Activated CD4-positive, alpha-beta T cell treated with anti-CD3 and anti-CD28 coated beads, Interleukin-2, amount 50 U/mL, for 1 hour (primary cell): ENCODE results near the gene REXO1.
"Not testable (repeated sequence)": the region's sequence is repeated elsewhere in the genome, so short reads cannot be mapped to it uniquely, and the experiment has no call there.

Source experiments
- DNase-seq: peaks from one replicate; pipeline ENCODE4 v3.0.0-alpha.2; 2020

REXO1 gene, protein sequence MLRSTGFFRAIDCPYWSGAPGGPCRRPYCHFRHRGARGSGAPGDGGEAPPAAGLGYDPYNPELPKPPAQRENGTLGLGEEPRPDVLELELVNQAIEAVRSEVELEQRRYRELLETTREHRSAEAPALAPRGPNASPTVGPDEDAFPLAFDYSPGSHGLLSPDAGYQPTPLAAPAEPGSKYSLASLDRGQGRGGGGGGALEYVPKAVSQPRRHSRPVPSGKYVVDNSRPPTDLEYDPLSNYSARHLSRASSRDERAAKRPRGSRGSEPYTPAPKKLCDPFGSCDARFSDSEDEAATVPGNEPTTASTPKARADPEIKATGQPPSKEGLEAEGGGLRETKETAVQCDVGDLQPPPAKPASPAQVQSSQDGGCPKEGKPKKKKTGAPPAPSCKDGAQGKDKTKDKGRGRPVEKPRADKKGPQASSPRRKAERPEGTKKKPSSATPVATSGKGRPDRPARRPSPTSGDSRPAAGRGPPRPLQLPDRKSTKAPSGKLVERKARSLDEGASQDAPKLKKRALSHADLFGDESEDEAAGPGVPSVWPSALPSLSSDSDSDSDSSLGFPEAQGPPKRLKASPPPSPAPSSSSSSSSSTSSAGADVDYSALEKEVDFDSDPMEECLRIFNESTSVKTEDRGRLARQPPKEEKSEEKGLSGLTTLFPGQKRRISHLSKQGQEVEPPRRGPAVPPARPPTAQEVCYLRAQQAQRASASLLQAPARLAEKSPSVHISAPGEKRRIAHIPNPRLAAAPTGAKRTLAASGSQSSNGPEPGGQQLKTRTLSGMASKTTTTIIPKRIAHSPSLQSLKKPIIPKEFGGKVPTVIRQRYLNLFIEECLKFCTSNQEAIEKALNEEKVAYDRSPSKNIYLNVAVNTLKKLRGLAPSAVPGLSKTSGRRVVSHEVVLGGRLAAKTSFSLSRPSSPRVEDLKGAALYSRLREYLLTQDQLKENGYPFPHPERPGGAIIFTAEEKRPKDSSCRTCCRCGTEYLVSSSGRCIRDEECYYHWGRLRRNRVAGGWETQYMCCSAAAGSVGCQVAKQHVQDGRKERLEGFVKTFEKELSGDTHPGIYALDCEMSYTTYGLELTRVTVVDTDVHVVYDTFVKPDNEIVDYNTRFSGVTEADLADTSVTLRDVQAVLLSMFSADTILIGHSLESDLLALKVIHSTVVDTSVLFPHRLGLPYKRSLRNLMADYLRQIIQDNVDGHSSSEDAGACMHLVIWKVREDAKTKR

DNA sequence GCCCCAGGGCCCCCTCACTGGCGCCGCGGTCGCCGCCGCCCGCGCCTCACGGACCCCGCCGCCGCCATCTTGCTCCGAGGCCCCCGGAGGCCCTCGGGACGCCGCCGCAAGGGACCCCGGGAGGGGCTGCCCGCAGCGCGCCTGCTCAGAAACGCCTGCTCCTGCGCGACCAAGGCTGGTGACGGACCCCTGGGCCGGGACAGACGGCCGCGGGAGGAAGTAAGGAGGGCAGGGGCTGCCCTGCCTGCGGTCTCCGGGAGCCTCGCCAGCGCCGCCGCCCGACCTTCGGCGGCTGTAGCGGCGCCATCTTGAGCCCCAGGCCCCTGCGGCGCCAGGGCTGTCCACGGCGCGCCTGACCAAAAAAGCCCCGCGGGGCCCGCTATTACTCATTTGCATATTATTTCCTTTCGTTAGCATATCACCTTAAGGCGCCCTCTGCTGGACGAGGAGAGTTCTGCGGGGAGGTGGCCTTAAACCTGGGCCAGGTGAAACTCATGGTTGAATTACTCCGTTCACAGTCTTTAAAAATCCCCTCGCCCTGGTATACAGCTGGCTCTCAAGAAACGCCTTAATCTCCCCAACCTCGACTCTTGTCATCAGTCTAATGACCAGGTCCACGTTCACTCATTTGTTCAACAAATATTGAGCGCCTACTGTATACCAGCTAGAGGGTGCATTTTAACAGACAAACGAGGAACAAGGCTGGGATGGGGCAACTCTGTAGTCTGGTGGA lies at the start of gene REXO1:
REXO1 (minus strand) TSS at position 85 of the 733 bp plus-strand sequence. CDS start 125 bp downstream, outside the sequence.
- peak; percentile 99 for DNase-seq

DNA sequence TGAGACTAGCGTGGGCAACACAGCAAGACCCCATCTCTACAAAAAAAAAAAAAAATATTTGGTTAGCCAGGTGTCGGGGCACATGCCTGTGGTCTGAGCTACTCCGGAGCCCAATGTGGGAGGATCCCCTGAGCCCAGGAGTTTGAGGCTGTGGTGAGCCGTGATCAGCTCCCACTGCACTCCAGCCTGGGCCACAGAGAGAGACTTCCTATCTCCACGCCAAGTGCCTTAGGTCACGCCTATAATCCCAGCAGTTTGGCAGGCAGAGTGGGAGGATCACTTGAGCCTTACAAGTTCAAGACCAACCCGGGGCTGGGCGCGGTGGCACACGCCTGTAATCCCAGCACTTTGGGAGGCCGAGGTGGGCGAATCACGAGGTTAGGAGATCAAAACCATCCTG lies 48.2 kb upstream of the REXO1 start:
- DNase-seq, result no peak

DNA sequence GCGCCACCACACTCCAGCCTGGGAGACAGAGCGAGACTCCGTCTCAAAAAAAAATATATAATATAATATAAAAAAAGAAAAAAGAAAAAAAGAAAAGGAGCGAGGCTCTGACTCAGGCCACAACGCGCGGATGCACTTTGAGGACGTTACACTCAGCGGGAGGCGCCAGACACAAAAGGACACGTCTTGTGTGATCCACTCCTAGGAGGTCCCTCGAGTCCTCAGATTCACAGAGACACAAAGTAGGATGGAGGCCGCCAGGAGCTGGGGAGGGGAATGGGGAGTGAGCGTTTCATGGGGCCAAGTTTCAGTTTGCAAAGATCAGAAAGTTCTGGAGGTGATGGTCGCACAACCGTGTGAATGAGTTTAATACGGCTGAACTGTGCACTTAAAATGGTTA lies 45.5 kb upstream of the REXO1 start:
- no peak for DNase-seq

DNA sequence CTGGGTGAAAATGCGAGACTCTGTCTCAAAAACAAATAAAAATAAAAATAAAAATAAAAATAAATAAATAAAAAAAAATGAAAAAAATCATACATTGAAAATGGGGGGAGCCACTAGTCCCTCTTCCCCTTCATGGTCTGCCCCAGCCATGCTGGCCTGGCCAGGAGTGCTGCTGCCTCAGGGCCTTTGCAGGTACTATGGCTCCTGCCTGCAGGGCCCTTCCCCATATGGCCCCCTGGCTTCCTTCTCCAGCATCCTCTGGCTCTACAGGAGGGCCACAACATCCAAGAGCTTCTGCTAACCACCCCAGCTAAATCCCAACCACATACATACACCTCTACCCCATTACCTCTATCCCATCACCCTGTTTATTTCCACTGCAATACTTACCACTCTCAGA lies 41.6 kb upstream of the REXO1 start:
- no peak for DNase-seq

DNA sequence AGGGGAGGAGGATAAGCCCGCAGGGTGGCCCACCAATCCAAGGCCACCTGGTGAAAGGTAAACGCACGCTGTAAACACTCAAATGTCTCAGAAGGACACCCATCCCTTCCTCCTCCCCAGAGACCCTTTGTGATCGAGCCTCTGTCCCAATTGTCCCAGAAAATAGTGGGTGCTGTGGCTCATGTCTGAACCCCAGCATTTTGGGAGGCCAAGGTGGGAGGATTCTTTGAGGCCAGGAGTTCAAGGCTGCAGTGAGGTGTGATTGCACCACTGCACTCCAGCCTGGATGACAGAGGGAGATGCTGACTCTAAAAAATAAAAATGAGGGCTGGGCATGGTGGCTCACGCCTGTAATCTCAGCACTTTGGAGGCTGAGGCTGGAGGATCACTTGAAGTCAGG lies 40.1 kb upstream of the REXO1 start:
- no peak for DNase-seq

DNA sequence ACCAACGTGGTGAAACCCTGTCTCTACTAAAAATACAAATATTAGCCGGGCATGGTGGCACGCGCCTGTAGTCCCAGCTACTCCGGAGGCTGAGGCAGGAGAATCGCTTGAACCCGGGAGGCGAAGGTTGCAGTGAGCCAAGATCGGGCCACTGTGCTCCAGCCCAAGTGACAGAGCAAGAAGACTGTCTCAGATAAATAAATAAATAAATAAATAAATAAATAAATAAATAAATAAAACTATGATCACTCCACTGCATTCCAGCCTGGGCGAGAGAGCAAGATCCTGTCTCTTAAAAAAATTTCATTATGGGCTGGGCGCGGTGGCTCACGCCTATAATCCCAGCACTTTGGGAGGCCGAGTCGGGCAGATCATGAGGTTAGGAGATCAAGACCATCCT lies 38.1 kb upstream of the REXO1 start:
- DNase-seq, result not testable (repeated sequence)

DNA sequence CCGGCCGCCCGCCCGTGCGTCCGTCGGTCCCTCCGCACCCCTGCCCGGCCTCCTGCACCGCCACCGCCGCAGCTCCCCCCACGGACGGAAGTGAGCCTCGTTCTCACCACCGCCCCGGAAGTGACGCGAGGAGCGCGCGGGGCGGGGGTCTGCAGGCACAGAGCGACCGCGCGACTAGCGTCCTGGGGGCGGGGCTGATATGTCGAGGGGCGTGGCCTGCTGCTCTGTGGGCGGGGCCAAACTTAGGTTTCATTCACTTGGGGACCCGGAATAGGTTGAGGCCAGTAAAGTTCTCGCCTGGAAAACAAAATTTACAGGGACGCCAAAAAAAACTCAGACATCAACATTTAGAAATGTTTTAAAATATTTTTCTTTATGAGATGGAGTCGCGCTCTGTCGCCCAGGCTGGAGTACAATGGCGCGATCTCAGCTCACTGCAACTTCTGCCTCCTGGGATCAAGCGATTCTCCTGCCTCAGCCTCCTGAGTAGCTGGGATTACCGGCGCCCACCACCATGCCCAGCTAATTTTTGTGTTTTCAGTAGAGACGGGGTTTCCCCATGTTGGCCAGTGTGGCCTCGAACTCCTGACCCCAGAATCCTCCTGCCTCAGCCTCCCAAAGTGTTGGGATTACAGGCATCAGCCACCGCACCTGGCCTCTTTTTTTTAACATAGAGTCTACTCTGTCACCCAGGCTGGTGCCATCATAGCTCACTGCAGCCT lies 37.3 kb upstream of the REXO1 start, which contains the start of gene ABHD17A:
ABHD17A (minus strand) TSS at position 99 of the 722 bp plus-strand sequence. CDS start 3,930 bp downstream, outside the sequence.
- DNase-seq, result peak; percentile 96

DNA sequence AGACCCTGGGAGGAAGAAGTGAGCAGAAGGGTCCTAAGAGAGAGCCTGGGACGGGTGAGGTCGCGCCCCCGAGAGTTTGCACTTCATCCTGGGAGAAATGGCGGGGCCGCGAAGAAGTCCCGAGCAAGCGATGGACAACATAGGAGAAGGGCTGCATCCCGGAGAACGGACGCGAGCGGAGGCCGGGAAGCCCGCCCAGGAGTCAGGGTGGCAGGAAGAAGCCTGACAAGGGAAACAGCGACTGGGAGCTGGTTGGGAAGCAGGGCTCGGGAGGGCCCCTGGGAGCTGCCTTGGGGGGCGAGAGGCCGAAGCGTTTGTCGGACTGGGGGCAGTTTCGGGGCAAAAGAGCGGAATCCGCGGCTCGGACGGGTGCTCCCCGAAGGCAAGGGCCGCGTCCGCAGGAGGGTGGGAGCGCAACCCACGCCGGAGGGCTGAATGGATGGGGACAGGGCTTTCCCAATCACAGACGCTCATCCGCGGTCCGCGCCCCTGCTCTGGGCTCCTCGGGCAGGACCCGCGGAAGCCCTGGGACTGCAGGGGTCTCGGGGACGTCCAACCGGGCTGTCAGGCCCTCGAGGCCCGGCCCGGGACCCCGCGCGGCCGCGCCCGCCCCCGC lies 36.5 kb upstream of the REXO1 start:
- no peak for DNase-seq

DNA sequence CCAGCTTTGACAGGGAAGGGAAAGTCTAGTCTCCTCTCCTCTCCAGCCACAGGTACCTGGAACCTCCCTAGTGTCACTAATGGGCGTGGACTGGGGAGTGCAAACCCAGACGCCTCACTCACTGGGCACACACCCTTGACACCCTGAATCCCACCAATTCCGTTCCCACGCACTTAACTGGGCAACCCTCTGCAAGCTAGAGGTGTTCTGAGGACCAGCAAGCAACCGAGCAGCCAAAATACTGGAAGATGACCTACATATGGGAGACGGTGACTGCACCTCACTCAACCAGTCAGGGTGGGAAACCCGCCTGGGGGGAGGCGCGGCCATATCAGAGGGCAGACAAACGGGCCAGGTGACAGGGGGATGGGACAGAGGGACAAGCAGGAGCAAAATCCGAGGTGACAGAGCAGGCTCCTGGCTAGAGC lies 36.0 kb upstream of the REXO1 start:
- DNase-seq, result peak; percentile 46

DNA sequence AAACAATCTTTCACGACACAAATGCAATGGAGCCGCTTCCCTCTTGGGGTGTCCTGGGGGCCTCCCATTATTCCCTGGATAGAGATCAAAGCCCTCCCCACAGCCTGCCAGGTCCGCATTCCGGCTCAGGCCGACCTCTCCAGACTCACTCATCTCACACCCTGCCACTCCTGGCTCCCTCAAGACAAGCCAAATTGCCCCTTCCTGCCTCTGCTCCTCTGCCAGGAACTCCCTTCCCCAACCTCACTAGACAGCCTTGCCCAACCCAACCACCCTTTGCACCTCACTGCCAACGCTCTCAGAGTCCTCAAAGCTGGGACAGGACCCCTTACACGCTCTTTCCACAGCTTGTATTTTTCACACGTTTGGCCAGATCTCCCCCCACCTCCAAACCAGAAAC lies 35.5 kb upstream of the REXO1 start:
- no peak for DNase-seq

DNA sequence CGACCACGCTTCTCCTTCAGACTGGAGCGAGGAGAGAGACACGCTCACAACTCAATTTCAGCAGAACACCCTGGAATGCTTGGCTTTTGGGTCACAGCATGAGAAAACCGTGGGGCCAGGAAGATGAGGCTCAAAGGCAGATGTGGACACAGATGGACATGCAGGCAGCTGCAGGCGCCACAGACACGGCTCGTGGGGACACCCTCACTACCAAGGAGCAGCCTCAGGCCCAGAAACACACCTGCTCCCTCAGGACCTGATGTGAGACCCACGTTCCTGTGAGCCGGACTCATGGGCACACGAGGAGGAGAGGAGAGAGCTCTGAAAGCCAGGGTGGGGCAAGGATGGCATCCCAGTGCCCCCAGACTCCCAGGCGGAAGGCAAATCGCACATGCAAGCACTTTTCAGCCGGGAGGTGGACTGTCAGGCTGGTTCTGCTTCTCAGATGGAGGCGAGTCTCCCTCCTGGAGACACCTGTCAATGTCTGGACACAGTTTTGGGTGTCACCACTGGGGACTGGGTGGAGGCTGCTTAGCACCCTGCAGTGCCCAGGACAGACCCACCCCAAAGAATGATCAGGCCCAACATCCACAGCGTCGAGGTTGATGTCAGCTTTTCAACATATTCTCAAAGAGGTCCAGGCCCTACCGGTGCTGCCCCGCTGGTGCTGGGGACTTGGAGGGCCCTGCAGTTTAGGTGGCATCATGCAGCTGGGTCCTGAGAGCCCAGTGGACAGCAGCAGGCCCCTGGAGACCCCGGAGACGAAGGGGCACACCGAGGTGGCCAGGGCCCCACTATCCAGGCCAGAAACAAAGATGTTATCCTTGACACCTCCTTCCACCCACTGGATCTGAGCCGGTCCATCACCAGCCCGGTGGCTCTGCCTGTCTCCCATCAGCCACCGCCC lies 34.8 kb upstream of the REXO1 start:
- no peak for DNase-seq

DNA sequence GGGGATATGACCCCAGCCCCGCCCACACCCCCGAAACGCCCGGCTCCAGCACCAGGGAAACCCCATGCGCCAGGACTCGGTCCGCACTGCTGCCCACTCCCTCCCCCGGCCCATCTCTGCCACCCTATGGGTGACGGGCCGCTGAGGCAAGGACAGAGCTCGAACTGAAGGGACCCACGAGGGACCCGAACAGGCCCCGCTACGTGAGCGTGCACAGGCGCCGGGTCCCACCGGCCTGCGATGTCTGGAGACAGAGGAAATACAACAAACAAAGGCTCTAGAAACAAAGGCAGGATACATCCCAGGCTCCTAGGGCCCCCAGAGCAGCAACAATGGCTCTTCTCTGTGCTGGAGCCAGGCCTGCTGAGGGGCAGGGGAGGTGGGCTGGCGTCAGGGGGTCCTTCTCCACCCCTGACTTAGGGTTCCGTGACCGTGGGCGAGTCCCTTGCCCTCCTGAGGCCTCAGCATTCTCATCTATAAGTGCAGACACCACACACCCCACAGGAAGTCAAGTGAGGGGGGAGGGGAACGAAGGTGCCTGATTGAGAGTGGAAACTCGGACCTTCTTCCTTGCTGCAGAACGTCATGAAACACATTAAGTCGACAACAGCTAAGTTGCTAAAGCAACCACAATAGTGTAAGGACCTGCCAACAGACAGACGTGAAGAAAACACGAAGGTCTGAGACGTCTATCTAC lies 34.0 kb upstream of the REXO1 start:
- DNase-seq, result peak; percentile 80

DNA sequence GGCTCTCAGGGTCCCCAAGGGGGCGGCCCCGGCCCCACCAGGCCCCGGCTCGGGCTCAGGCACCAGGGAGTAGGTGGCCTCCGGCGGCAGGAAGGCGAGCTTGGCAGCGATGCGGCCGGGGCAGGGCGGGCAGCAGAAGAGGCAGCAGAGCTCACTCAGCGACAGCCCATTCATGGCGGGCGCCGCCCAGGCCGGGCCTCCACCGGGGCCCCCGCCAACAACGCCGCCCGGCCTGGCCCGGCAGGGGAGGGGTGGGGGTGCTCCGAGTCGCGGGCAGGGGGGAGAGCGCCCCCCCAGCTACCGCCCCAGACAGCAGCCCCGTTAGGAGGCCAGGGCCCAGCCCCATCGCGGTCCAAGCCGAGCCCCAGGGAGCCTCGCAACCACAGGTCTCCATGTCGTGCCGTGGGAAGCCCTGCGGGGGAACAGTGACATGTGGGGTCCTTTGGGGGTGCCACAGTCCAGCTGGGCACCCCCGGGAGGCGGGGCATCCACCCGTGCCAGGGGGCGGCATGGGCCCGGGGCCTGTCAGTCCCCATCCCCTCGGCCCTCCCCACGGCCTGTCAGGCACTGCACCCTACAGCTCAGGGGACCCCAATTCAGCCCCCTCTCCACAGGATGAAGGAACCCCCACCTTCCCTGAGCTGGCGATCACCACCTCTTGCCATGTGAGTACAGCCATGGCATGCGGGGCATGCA lies 33.3 kb upstream of the REXO1 start:
- DNase-seq, result not testable (repeated sequence)

DNA sequence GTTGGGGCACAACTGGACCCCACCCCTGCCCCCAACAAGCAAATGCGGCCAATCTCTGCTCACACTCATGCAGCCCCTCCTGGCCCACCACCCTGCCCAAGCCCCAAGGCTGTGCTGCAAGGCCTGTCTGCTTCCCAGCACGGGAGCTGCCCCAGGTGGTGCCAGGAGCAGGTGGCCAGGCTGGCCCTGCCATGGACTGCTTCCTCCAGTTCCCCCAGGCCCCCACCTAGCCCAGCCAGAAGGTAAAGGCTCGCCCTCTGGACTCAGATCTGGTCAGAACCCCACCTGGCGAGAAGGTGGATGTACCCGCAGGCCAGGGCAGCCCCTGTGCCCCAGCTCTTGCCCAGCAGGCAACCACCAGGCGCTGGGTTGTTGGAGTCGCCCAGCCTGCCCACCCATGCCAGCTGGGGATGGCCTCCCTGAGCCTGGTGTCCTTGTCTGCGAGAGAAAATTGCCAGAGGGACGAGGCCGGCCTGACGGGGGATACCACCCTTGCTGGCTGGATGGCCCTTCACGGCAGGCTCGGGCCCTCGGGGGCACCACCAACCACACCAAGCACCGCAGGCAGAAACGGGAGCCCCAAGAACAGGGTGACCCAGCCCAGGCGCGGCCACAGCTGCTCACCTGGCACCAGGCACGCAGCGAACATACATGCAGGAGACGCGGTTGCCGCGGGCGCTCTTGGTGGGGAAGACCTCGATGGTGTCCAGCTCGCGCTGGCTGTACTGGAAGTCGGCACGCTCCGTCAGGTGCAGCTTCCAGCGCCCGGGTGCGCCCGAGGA lies 32.5 kb upstream of the REXO1 start:
- no peak for DNase-seq

DNA sequence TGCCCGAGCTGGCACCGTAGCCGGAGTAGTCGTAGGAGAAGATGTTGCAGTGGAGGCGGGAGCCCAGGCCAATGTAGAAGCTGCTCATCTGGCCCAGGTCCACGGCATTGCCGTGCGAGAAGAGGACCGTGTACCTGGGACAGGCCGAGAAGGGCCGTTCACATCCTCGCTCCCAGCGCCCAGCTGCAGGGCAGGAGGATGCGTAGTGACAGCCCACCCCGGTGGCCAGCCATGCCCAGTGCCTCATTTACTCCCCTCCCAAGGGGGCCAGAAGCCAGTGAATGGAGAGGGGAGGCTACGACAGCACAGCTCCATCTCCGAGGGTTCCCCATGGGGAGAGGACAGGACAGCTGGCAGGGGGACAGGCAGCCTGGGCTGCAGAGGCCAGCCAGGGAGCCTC lies 31.7 kb upstream of the REXO1 start:
- DNase-seq, result not testable (repeated sequence)

DNA sequence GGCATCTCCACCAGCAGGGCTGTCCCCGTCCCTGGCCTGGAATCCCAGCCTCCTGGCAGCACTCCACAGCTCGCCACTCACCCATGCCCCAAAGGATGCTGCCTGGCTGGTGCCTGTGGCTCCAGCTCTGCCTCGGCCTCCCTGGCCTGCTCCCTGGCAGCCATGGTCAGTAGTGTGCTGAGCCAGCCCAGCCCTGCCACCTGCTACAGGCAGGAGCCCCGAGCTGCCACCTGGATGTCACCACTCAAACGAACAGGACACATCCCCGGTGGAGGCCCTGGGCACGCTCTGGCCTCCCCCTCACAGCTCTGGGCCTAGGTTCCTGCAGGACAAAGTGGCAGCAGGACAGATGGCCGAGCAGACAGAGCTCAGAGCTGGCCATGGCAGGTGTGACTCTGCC lies 30.3 kb upstream of the REXO1 start:
- DNase-seq, result not testable (repeated sequence)

DNA sequence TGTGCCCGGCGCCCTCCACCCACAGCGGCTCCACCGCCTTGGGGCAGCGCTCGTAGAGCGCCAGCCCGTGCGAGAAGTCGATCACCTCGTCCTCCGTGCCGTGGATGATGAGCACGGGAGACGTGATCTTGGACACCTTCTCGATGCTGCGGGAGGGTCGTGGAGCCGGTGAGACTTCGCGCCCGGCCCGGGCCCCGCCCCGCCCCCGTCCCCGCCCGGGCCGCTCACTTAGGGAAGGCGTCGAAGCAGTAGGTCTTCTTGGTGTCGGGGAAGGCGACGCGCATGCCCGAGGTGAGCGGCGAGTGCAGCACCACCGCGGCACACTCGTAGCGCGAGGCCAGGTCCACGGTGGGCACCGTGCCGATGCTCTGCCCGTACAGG lies 29.0 kb upstream of the REXO1 start:
- DNase-seq, result not testable (repeated sequence)
